Measurements from ENCODE around the gene KIF21B. TPM values are rescaled to one million over a fixed set of nuclear protein-coding genes. Genes with fewer than 3 reads are reported as not detected.

KIF21B gene
- total and polyA plus RNA-seq, 2 of the 8 experiments (the other 6 are each of a cell fraction or from before 2014, with no cell fraction given): 10.8 to 26.5 TPM

GRCh38 chr1:200949626-200950025 lies 73.9 kb downstream of the KIF21B start:
- Histone ChIP-seq H3K4ac (replicated peaks; ENCODE audit: insufficient read length, low read depth, low read length) (no peak overlapping the region), H3K79me1 (ENCODE audit: low read depth, low read length) (no peaks in the 10 kb centered on the region), H2BK120ac (replicated peaks; ENCODE audit: low read depth, low read length) (no peak overlapping the region), H3K27me3 (replicated peaks in 1 of 4; ENCODE audit: control insufficient read depth in 3 of 4, extremely low read depth in 1 of 4, insufficient read depth in 3 of 4, low read length in 3 of 4) (no peaks in the 10 kb centered on the region), H4K8ac (ENCODE audit: extremely low read depth, insufficient read depth, low read length) (no peak overlapping the region), H3K23me2 (ENCODE audit: low read depth, low read length) (no peaks in the 10 kb centered on the region), H4K20me1 (replicated peaks in 1 of 2; ENCODE audit: control insufficient read depth in 1 of 2, insufficient read depth in 2 of 2, low read length in 2 of 2) (no peaks in the 10 kb centered on the region), H3K23ac (ENCODE audit: insufficient read length) (no peak overlapping the region), H3K79me2 (ENCODE audit: control insufficient read depth in 1 of 2, insufficient read depth in 2 of 2, low read length in 2 of 2) (no peaks in the 10 kb centered on the region), H2AK5ac (ENCODE audit: low read depth, low read length) (no peak overlapping the region), H3K36me3 (ENCODE audit: control insufficient read depth in 2 of 4, insufficient read depth in 4 of 4, low read length in 3 of 4) (no peaks in the 10 kb centered on the region), H3K18ac (ENCODE audit: extremely low read depth, low read length) (no peak overlapping the region), H2BK12ac (ENCODE audit: low read depth, low read length) (no peak overlapping the region), H2BK20ac (ENCODE audit: low read length) (no peak overlapping the region), H2BK5ac (ENCODE audit: low read depth, low read length) (no peak overlapping the region), H3K4me2 (ENCODE audit: insufficient read depth in 1 of 2, low read depth in 2 of 2, low read length in 2 of 2) (no peak overlapping the region), H2AFZ (ENCODE audit: low read length) (no peak overlapping the region), H3K56ac (replicated peaks; ENCODE audit: insufficient read length, low read depth, low read length) (no peak overlapping the region), H2BK15ac (ENCODE audit: low read length) (no peak overlapping the region), H4K91ac (replicated peaks; ENCODE audit: insufficient read length, low read length) (no peak overlapping the region), H3K14ac (ENCODE audit: insufficient read length) (no peak overlapping the region), H3K4me1 (replicated peaks in 1 of 4; ENCODE audit: control insufficient read depth in 3 of 4, insufficient read depth in 4 of 4, low read length in 3 of 4) (no peaks in the 10 kb centered on the region), H3K9me3 (ENCODE audit: insufficient read depth in 2 of 2, low read depth in 1 of 2, low read length in 1 of 2) (peaks cover 4 to 6% of the 10 kb centered on the region in 2 experiments; a peak in 2 of 4 replicates), H3K27ac (ENCODE audit: low read depth, low read length) (no peak overlapping the region), H4K5ac (ENCODE audit: insufficient read length, low read depth, low read length) (no peak overlapping the region), H3K4me3 (ENCODE audit: extremely low read depth in 1 of 4, insufficient read depth in 2 of 4, low read depth in 3 of 4, low read length in 4 of 4) (no peak overlapping the region), H3K9ac (replicated peaks in 1 of 4; ENCODE audit: extremely low read depth in 1 of 4, low read depth in 3 of 4, low read length in 3 of 4) (no peak overlapping the region)
- 89% methylated on average over 8 of the region's 8 CpGs; no CpG with 5 or more reads in 1 of the 2 experiments for WGBS, 2 experiments (ENCODE audit: extremely low coverage in 1 of 2, insufficient coverage in 1 of 2, insufficient read length in 1 of 2, insufficient replicate concordance in 2 of 2, low coverage in 1 of 2, low lambda C conversion rate in 2 of 2, missing lambda C conversion rate in 1 of 2)
- FAIRE-seq (no peak), DNase-seq (ENCODE audit: low read depth in 1 of 2, low spot score in 2 of 2) (no peak)
- CTCF ChIA-PET (ENCODE audit: partially characterized antibody): interaction anchor here (1.0 to 1.4 kb wide), 2 partner anchors 23 to 60 kb away, joined by 3 read pairs; no protein-coding TSS in a partner anchor
- POLR2A ChIA-PET (ENCODE audit: partially characterized antibody): no interaction called here
- TF ChIP-seq ATF2 (IDR thresholded peaks at IDR 0.05; ENCODE audit: low read length) (no peak), POLR2A (IDR thresholded peaks at IDR 0.05; ENCODE audit: control extremely low read depth in 1 of 2, low read depth in 2 of 2, low read length in 2 of 2) (no peak), CBX8 (IDR thresholded peaks at IDR 0.05; ENCODE audit: borderline replicate concordance, low read depth, low read length) (no peak), KDM4A (IDR thresholded peaks at IDR 0.05; ENCODE audit: low read depth, low read length, severe bottlenecking) (no peak), TAF1 (IDR thresholded peaks at IDR 0.05; ENCODE audit: low read depth, low read length) (no peak), SP1 (IDR thresholded peaks at IDR 0.05; ENCODE audit: low read depth, low read length) (no peak), CTCF (IDR thresholded peaks at IDR 0.05; ENCODE audit: control extremely low read depth in 1 of 3, insufficient read depth in 1 of 3, low read depth in 1 of 3, low read length in 3 of 3) (no peak), NRF1 (IDR thresholded peaks at IDR 0.05; ENCODE audit: low read depth, low read length) (no peak), POU5F1 (IDR thresholded peaks at IDR 0.05; ENCODE audit: low read depth, low read length) (no peak), MAX (IDR thresholded peaks at IDR 0.05) (no peak), SIX5 (IDR thresholded peaks at IDR 0.05; ENCODE audit: low read depth, low read length) (no peak)
